B cell (primary cell): ENCODE data around the gene DNAJB1. TPM values are rescaled to one million over a fixed set of nuclear protein-coding genes. Genes with fewer than 3 reads are reported as not detected.

Experiments used
- ATAC-seq: fragments of 200-7000 bp; cut with Tn5 transposase; one replicate; pipeline ENCODE4 v1.10.0; 2021; ENCODE audit warnings: low read depth, mild to moderate bottlenecking, moderate number of reproducible peaks, moderate library complexity
- CTCF ChIA-PET: fragments of 350-600 bp; sonication (Branson Sonifier 250); formaldehyde crosslinking; loops from one replicate; lab custom pipeline; 2021; ENCODE audit warnings: antibody characterized with exemption, inconsistent platforms; lab: Charles Lee
- POLR2A ChIA-PET: fragments of 350-600 bp; sonication (Branson Sonifier 250); formaldehyde crosslinking; loops from one replicate; lab custom pipeline; 2021; ENCODE audit warnings: antibody characterized with exemption; lab: Charles Lee
- DNase-seq: peaks from one replicate; pipeline ENCODE4 v3.0.0; 2013
- H2AFZ ChIP-seq: 2 replicates; pipeline ENCODE4 v1.6.1; 2012; ENCODE audit warnings: mild to moderate bottlenecking, low read depth, low read length; ENCODE audit not compliant: insufficient read depth, poor library complexity, severe bottlenecking
- H3K27ac ChIP-seq, 2 donors: 1 replicate in 1 of 2; 2 replicates in 1 of 2; pipeline ENCODE4 v1.5.1; 2012 to 2013; ENCODE audit warnings: low read length in 2 of 2, mild to moderate bottlenecking in 2 of 2, moderate library complexity in 1 of 2
- H3K27me3 ChIP-seq, 4 experiments: fragments of 200-600 bp in 1 of 4; sonication (generic) in 1 of 4; replicated peaks in 1 of 4; 1 replicate in 2 of 4; 2 replicates in 2 of 4; pipeline versions ENCODE4 v1.6.1 to v1.7.0; 2013 to 2016; ENCODE audit warnings: low read length in 3 of 4, mild to moderate bottlenecking in 2 of 4, mixed read lengths in 1 of 4, moderate library complexity in 1 of 4; ENCODE audit not compliant: insufficient read depth in 4 of 4, control insufficient read depth in 3 of 4; ENCODE audit errors: control extremely low read depth in 1 of 4
- H3K36me3 ChIP-seq, 2 experiments: replicated peaks in 1 of 2; 1 replicate in 1 of 2; 2 replicates in 1 of 2; pipeline versions ENCODE4 v1.6.1 to v1.7.1; 2013; ENCODE audit warnings: low read length in 1 of 2; ENCODE audit not compliant: insufficient read depth in 2 of 2, control insufficient read depth in 1 of 2; ENCODE audit errors: control extremely low read depth in 1 of 2, extremely low read depth in 1 of 2
- H3K4me1 ChIP-seq, 2 donors: fragments of 200-600 bp in 1 of 2; sonication (generic) in 1 of 2; 1 replicate in 1 of 2; 2 replicates in 1 of 2; pipeline versions ENCODE4 v1.5.1 to v1.6.1; 2013 to 2017; ENCODE audit warnings: low read length in 2 of 2; ENCODE audit not compliant: control insufficient read depth in 2 of 2, insufficient read depth in 2 of 2
- H3K4me2 ChIP-seq: replicated peaks from 2 replicates; pipeline ENCODE3; 2012; ENCODE audit warnings: mild to moderate bottlenecking, low read depth, low read length; ENCODE audit not compliant: poor library complexity, severe bottlenecking
- H3K4me3 ChIP-seq, 5 experiments: fragments of 200-600 bp in 1 of 5; sonication (generic) in 1 of 5; 1 replicate in 3 of 5; 2 replicates in 2 of 5; pipeline versions ENCODE4 v1.5.1 to v1.7.0; 2011 to 2016; ENCODE audit warnings: low read length in 4 of 5, mild to moderate bottlenecking in 4 of 5, low read depth in 2 of 5, control low read depth in 1 of 5, moderate library complexity in 1 of 5; ENCODE audit not compliant: insufficient read depth in 1 of 5; ENCODE audit errors: control extremely low read depth in 1 of 5, extremely low read depth in 1 of 5
- H3K79me2 ChIP-seq: fragments of 200-600 bp; sonication (generic); one replicate; pipeline ENCODE4 v1.6.0; 2016; ENCODE audit warnings: low read length; ENCODE audit not compliant: control insufficient read depth, insufficient read depth
- H3K9ac ChIP-seq: fragments of 200-600 bp; sonication (generic); 2 replicates; pipeline ENCODE4 v1.6.1; 2017; ENCODE audit warnings: mild to moderate bottlenecking, low read length, moderate library complexity
- H3K9me3 ChIP-seq, 3 donors: one replicate each; pipeline versions ENCODE4 v1.6.1 to v1.7.1; 2013; ENCODE audit warnings: low read length in 2 of 3; ENCODE audit not compliant: control insufficient read depth in 2 of 3, insufficient read depth in 1 of 3; ENCODE audit errors: control extremely low read depth in 1 of 3
- H4K20me1 ChIP-seq: 2 replicates; pipeline ENCODE4 v1.6.0; 2012; ENCODE audit warnings: mild to moderate bottlenecking, low read length; ENCODE audit not compliant: insufficient read depth, control insufficient read depth, poor library complexity, severe bottlenecking
- H3K27ac Mint-ChIP-seq: one replicate; pipeline ENCODE4 v1.8.0; 2021; ENCODE audit warnings: mixed read lengths
- H3K27me3 Mint-ChIP-seq: one replicate; pipeline ENCODE4 v1.8.0; 2021; ENCODE audit warnings: mixed read lengths
- H3K4me1 Mint-ChIP-seq: one replicate; pipeline ENCODE4 v1.8.0; 2021; ENCODE audit warnings: mixed read lengths
- H3K4me3 Mint-ChIP-seq: one replicate; pipeline ENCODE4 v1.8.0; 2021; ENCODE audit warnings: mixed read lengths
- H3K9me3 Mint-ChIP-seq: one replicate; pipeline ENCODE4 v1.8.0; 2022; ENCODE audit warnings: mixed read lengths; ENCODE audit not compliant: insufficient read depth
- CTCF ChIP-seq: fragments of 200-600 bp; IDR thresholded peaks from one replicate; pipeline ENCODE4 v1.8.0; 2022; ENCODE audit warnings: antibody characterized with exemption, mild to moderate bottlenecking
- EZH2 ChIP-seq: IDR thresholded peaks from 2 replicates; pipeline ENCODE4 v1.6.1; 2012; ENCODE audit warnings: borderline replicate concordance, low read depth, mild to moderate bottlenecking, moderate library complexity, low read length; ENCODE audit not compliant: insufficient read depth, poor library complexity, severe bottlenecking
- WGBS: methylation state at CpG from one replicate; pipeline ENCODE4 v1.1.5; 2013; ENCODE audit warnings: missing lambda C conversion rate; ENCODE audit not compliant: insufficient coverage; 5-methylcytosine and 5-hydroxymethylcytosine counted together
- intact Hi-C: fragments of 100-400 bp; cut with micrococcal nuclease; formaldehyde crosslinking; loops from one replicate; pipeline ENCODE4 v1.10.0; 2022
- polyA plus RNA-seq: library from polyadenylated mRNA; depleted of rRNA; stranded (reverse); fragments of >200 nt; gene quantifications from 2 replicates; pipeline ENCODE4 v1.2.3, GENCODE V29; 2012
- total RNA-seq, 2 donors: library from RNA; stranded (reverse); fragments of 120-200 nt in 1 of 2; gene quantifications; 1 replicate in 1 of 2; 2 replicates in 1 of 2; pipeline versions ENCODE4 v1.2.3 to v1.2.4, GENCODE V29; 2013 to 2022

DNAJB1 gene
- total and polyA plus RNA-seq, 2 donors (not counting 1 experiment from before 2014, with no cell fraction given), result 72.8 to 194 TPM

- WGBS, result 77% methylated on average over 3 of the region's 6 CpGs
- Histone ChIP-seq H4K20me1 (no peaks in the 10 kb centered on the region), H3K4me3 (no peak overlapping the region), H3K27me3 (no peaks in the 10 kb centered on the region), H3K36me3 (no peaks in the 10 kb centered on the region), H3K9me3 (no peaks in the 10 kb centered on the region), H3K9ac (no peak overlapping the region), H3K4me1 (peaks cover 35 to 40% of the 10 kb centered on the region in 2 donors), H3K79me2 (peaks cover 9% of the 10 kb centered on the region), H2AFZ (no peak overlapping the region), H3K4me2 (no peak overlapping the region), H3K27ac (no peak overlapping the region)
- Mint-ChIP-seq H3K4me1 (peaks cover 32% of the 10 kb centered on the region), H3K27ac (no peak overlapping the region), H3K4me3 (no peak overlapping the region), H3K9me3 (no peaks in the 10 kb centered on the region), H3K27me3 (no peaks in the 10 kb centered on the region)
- intact Hi-C loops, result no loop called here
- ChIA-PET POLR2A (no interaction called here), CTCF (interaction anchor here (0.5 to 1.6 kb wide), 6 partner anchors 21 to 250 kb away, joined by 3 to 8 read pairs (median 3); no protein-coding TSS in a partner anchor)
- DNase-seq (no peak), ATAC-seq (no peak)
- TF ChIP-seq CTCF (no peak), EZH2 (no peak)
Measured at GRCh38 chr19:14525729-14526128, 7.5 kb upstream of the DNAJB1 start.

GRCh38 chr19:14520543-14520942 is 2.3 kb upstream of the DNAJB1 start:
- Mint-ChIP-seq H3K27ac (no peak overlapping the region), H3K4me3 (no peak overlapping the region), H3K4me1 (peaks cover 47% of the 10 kb centered on the region), H3K9me3 (no peaks in the 10 kb centered on the region), H3K27me3 (no peaks in the 10 kb centered on the region)
- no peak for ATAC-seq
- CTCF ChIA-PET, result interaction anchor here (2.4 kb wide), 1 partner anchor 36 kb away, joined by 7 read pairs; no protein-coding TSS in a partner anchor
- Histone ChIP-seq H2AFZ (no peak overlapping the region), H3K4me2 (no peak overlapping the region), H3K9ac (no peak overlapping the region), H3K9me3 (no peaks in the 10 kb centered on the region), H4K20me1 (peaks cover 25% of the 10 kb centered on the region), H3K79me2 (peaks cover 21% of the 10 kb centered on the region), H3K4me3 (no peak overlapping the region), H3K27me3 (no peaks in the 10 kb centered on the region), H3K27ac (no peak overlapping the region), H3K4me1 (peaks cover 45 to 53% of the 10 kb centered on the region in 2 donors), H3K36me3 (peaks cover 0 to 7% of the 10 kb centered on the region in 2 experiments)
- TF ChIP-seq EZH2 (no peak), CTCF (no peak)
- intact Hi-C loops, result no loop called here
- WGBS, result 92% methylated on average over 2 of the region's 4 CpGs
- DNase-seq, result no peak
- POLR2A ChIA-PET, result no interaction called here
